K562 (cell line): ENCODE data around the gene WIPF1. TPM values are rescaled to one million over a fixed set of nuclear protein-coding genes. Genes with fewer than 3 reads are reported as not detected.

Experiments used
- ATAC-seq: fragments of 200-7000 bp; cut with Tn5 transposase; 3 replicates; pipeline ENCODE4 v1.9.1; 2020; ENCODE audit warnings: moderate library complexity
- BruUV-seq: library from RNA; stranded (reverse); fragments of 400-500 nt; replicated peaks from 2 replicates; lab custom pipeline; 2021; lab: Mats Ljungman, UMichigan
- CTCF ChIA-PET: fragments of 300-600 bp; formaldehyde crosslinking; extraction: SDS; loops from one replicate; lab custom pipeline; 2021; ENCODE audit warnings: low intra/inter-chr PET ratio; lab: Yijun Ruan, JAX
- POLR2A ChIA-PET: fragments of 300-600, 350-650 bp; sonication (Branson Sonifier 250); formaldehyde crosslinking; extraction: SDS; loops from one replicate; lab custom pipeline; 2021; ENCODE audit warnings: antibody characterized with exemption, inconsistent platforms; lab: Yijun Ruan, JAX
- DNase-seq, 4 experiments: peaks; one replicate each; pipeline versions ENCODE4 v3.0.0 to v3.0.0-alpha.2; 2011 to 2018; ENCODE audit warnings: low spot score in 3 of 4, mixed read lengths in 3 of 4; ENCODE audit errors: extremely low read depth in 1 of 4
- FAIRE-seq: peaks from 2 replicates; lab custom pipeline; 2011; peaks lifted over from hg19 to GRCh38; lab: Jason Lieb, UNC
- H2AFZ ChIP-seq: 2 replicates; pipeline ENCODE4 v1.6.0; 2011; ENCODE audit warnings: low read depth, low read length, control low read depth, inconsistent platforms
- H3K27ac ChIP-seq: fragments of 200-600 bp; 3 replicates; pipeline ENCODE4 v1.8.0; 2011; ENCODE audit warnings: low read depth, mild to moderate bottlenecking, control low read depth, inconsistent platforms, low read length, moderate library complexity, mixed read lengths; ENCODE audit errors: extremely low read depth
- H3K27me3 ChIP-seq, 2 experiments: fragments of 300-600 bp in 1 of 2; 2 replicates in 1 of 2; 3 replicates in 1 of 2; pipeline versions ENCODE4 v1.6.0 to v1.8.0; 2011; ENCODE audit warnings: inconsistent platforms in 2 of 2, low read length in 2 of 2, mild to moderate bottlenecking in 1 of 2, mixed read lengths in 1 of 2, moderate library complexity in 1 of 2; ENCODE audit not compliant: control insufficient read depth in 2 of 2, insufficient read depth in 2 of 2
- H3K36me3 ChIP-seq: fragments of 300-600 bp; 3 replicates; pipeline ENCODE4 v1.8.0; 2011; ENCODE audit warnings: mild to moderate bottlenecking, low read length, inconsistent platforms; ENCODE audit not compliant: control insufficient read depth, insufficient read depth
- H3K4me1 ChIP-seq, 2 experiments: fragments of 200-600 bp in 1 of 2; replicated peaks in 1 of 2; 2 replicates in 1 of 2; 3 replicates in 1 of 2; pipeline versions ENCODE4 v1.5.1 to v1.8.0; 2011; ENCODE audit warnings: inconsistent platforms in 2 of 2, low read length in 2 of 2, mild to moderate bottlenecking in 1 of 2, mixed read lengths in 1 of 2, moderate library complexity in 1 of 2; ENCODE audit not compliant: control insufficient read depth in 2 of 2, insufficient read depth in 2 of 2
- H3K4me2 ChIP-seq: 2 replicates; pipeline ENCODE4 v1.6.1; 2011; ENCODE audit warnings: low read length, control low read depth, inconsistent platforms, mixed read lengths; ENCODE audit not compliant: insufficient read depth
- H3K4me3 ChIP-seq: fragments of 200-600 bp; sonication (generic), shearing (Covaris generic); 2 replicates; pipeline ENCODE4 v1.5.1; 2016; ENCODE audit warnings: control low read depth, inconsistent platforms
- H3K79me2 ChIP-seq: fragments of 200-600 bp; 3 replicates; pipeline ENCODE4 v1.8.0; 2011; ENCODE audit warnings: low read length, inconsistent platforms; ENCODE audit not compliant: control insufficient read depth, insufficient read depth
- H3K9ac ChIP-seq, 2 experiments: 2 replicates each; pipeline versions ENCODE4 v1.6.0 to v1.6.1; 2011; ENCODE audit warnings: low read depth in 2 of 2, low read length in 2 of 2, control low read depth in 1 of 2, inconsistent platforms in 1 of 2, mild to moderate bottlenecking in 1 of 2, mixed read lengths in 1 of 2; ENCODE audit not compliant: insufficient read depth in 1 of 2
- H3K9me1 ChIP-seq: one replicate; pipeline ENCODE4 v1.6.0; 2011; ENCODE audit warnings: inconsistent platforms, mild to moderate bottlenecking, low read length, moderate library complexity; ENCODE audit not compliant: control insufficient read depth, insufficient read depth
- H3K9me3 ChIP-seq: replicated peaks from 2 replicates; pipeline ENCODE4 v1.5.1; 2011; ENCODE audit warnings: low read depth, low read length, inconsistent platforms; ENCODE audit not compliant: control insufficient read depth, insufficient read depth
- H4K20me1 ChIP-seq: replicated peaks from 2 replicates; pipeline ENCODE4 v1.6.1; 2011; ENCODE audit warnings: low read length, inconsistent platforms, mixed read lengths; ENCODE audit not compliant: control insufficient read depth, insufficient read depth
- CBX8 ChIP-seq: fragments of 200-600 bp; sonication (generic); IDR thresholded peaks from 2 replicates; pipeline ENCODE4 v1.6.1; 2012; ENCODE audit warnings: borderline replicate concordance, mixed run types, low read depth, mild to moderate bottlenecking, moderate library complexity, mixed read lengths, low read length, control low read depth, inconsistent platforms; ENCODE audit not compliant: poor library complexity, severe bottlenecking; ENCODE audit errors: extremely low read depth
- CCAR2 ChIP-seq: fragments of 200-400 bp; formaldehyde crosslinking; IDR thresholded peaks from 2 replicates; pipeline ENCODE4 v1.6.1; 2017; ENCODE audit warnings: mild to moderate bottlenecking, low read depth, low read length
- E2F3 ChIP-seq: fragments of 250-450 bp; sonication (Bioruptor Pico); IDR thresholded peaks from 2 replicates; pipeline ENCODE4 v1.4.0; 2020; ENCODE audit warnings: mild to moderate bottlenecking
- HDAC2 ChIP-seq: fragments of 450-650 bp; IDR thresholded peaks from 2 replicates; pipeline ENCODE4 v1.6.1; 2016; ENCODE audit warnings: mild to moderate bottlenecking
- HOXB6 ChIP-seq: fragments of 250-450 bp; sonication (Bioruptor Pico); IDR thresholded peaks from 2 replicates; pipeline ENCODE4 v1.5.1; 2022; ENCODE audit warnings: mild to moderate bottlenecking, borderline replicate concordance
- NCOA1 ChIP-seq: fragments of 450-650 bp; IDR thresholded peaks from 2 replicates; pipeline ENCODE4 v1.6.1; 2016; ENCODE audit warnings: low read depth
- RHOXF2B ChIP-seq: fragments of 250-450 bp; sonication (Bioruptor Pico); conservative IDR thresholded peaks from 2 replicates; pipeline ENCODE4 v1.5.1; 2021
- RUNX1 ChIP-seq: sonication (generic); IDR thresholded peaks from 2 replicates; pipeline ENCODE4 v1.6.1; 2016; ENCODE audit warnings: antibody characterized with exemption, low read depth
- TCF15 ChIP-seq: fragments of 250-450 bp; sonication (Bioruptor Pico); IDR thresholded peaks from 2 replicates; pipeline ENCODE4 v1.8.0; 2022; ENCODE audit warnings: moderate library complexity, mild to moderate bottlenecking, inconsistent platforms
- U2AF1 ChIP-seq: fragments of 200-400 bp; formaldehyde crosslinking; optimal IDR thresholded peaks from 2 replicates; pipeline ENCODE3; 2017; ENCODE audit warnings: mild to moderate bottlenecking, low read depth, low read length, moderate library complexity
- ZBED1 ChIP-seq: IDR thresholded peaks from 2 replicates; pipeline ENCODE4 v1.6.1; 2014
- ZBTB11 ChIP-seq, 3 experiments: fragments of 200-800 bp in 1 of 3; fragments of 250-450 bp in 1 of 3; fragments of 450-650 bp in 1 of 3; sonication (Bioruptor Pico) in 1 of 3; sonication (Bioruptor generic) in 1 of 3; formaldehyde crosslinking in 1 of 3; IDR thresholded peaks; 2 replicates each; pipeline versions ENCODE4 v1.6.1 to v1.8.0; 2016 to 2022; ENCODE audit warnings: mild to moderate bottlenecking in 2 of 3, missing genetic modification characterization in 2 of 3, missing compliant biosample characterization in 1 of 3, moderate library complexity in 1 of 3
- ZFP91 ChIP-seq: sonication (generic); formaldehyde crosslinking; IDR thresholded peaks from 2 replicates; pipeline ENCODE4 v1.8.0; 2022; ENCODE audit warnings: mild to moderate bottlenecking, missing genetic modification reagents
- ZKSCAN3 ChIP-seq: fragments of 250-450 bp; sonication (Bioruptor Pico); IDR thresholded peaks from 2 replicates; pipeline ENCODE4 v1.4.0; 2020
- ZNF184 ChIP-seq: sonication (generic); formaldehyde crosslinking; IDR thresholded peaks from 2 replicates; pipeline ENCODE4 v1.5.0; 2020; ENCODE audit warnings: missing genetic modification reagents
- ZNF57 ChIP-seq: fragments of 450-650 bp; formaldehyde crosslinking; IDR thresholded peaks from 2 replicates; pipeline ENCODE4 v1.4.0; 2020; ENCODE audit warnings: mild to moderate bottlenecking, moderate library complexity
- ZNF584 ChIP-seq: fragments of 200-800 bp; sonication (Bioruptor generic); IDR thresholded peaks from 2 replicates; pipeline ENCODE4 v1.6.1; 2016; ENCODE audit warnings: low read depth, mild to moderate bottlenecking, missing genetic modification characterization, missing compliant biosample characterization
- WGBS: fragments of 100-300 bp; shearing (Covaris generic); methylation state at CpG from one replicate; pipeline ENCODE4 v1.1.6; 2016; ENCODE audit warnings: low coverage, mixed read lengths; ENCODE audit not compliant: insufficient coverage; ENCODE audit errors: missing lambda C conversion rate; 5-methylcytosine and 5-hydroxymethylcytosine counted together
- in situ Hi-C: fragments of 300-500 bp; cut with MboI; formaldehyde crosslinking; loops from 4 replicates; pipeline ENCODE4 v1.15.0; 2018; ENCODE audit warnings: inconsistent platforms, mixed read lengths
- intact Hi-C: fragments of 100-400 bp; cut with micrococcal nuclease; formaldehyde crosslinking; loops from 2 replicates; pipeline ENCODE4 v1.14.2; 2022
- polyA plus RNA-seq, 8 experiments: library from polyadenylated mRNA; depleted of rRNA in 4 of 8; stranded (reverse) in 5 of 8; unstranded in 3 of 8; fragments of >200 nt; fragmentation: Nextera tagmentation in 2 of 8; fragmentation: Illumina TruSeq in 1 of 8; extraction: Ambion mirVana in 2 of 8; extraction: Trizol in 1 of 8; gene quantifications; 2 replicates each; pipeline versions ENCODE4 v1.2.1 to v1.2.3, GENCODE V29; 2011 to 2014; ENCODE audit warnings: inconsistent platforms in 1 of 8, missing spikeins in 1 of 8
- total RNA-seq, 7 experiments: library from RNA; depleted of rRNA in 6 of 7; stranded (reverse); fragments of >200 nt in 6 of 7; fragmentation: Illumina TruSeq in 2 of 7; extraction: Trizol in 2 of 7; gene quantifications; 2 replicates each; pipeline versions ENCODE4 v1.2.1 to v1.2.3, GENCODE V29; 2011 to 2021; ENCODE audit warnings: low replicate concordance in 1 of 7

WIPF1 gene
- total and polyA plus RNA-seq, 9 of the 15 experiments (the other 6 are each of a cell fraction or from before 2014, with no cell fraction given): 0.54 to 4.9 (median 2.4) TPM

- Histone ChIP-seq H3K9me3 (no peaks in the 10 kb centered on the region), H3K27me3 (no peaks in the 10 kb centered on the region), H3K9ac (no peak overlapping the region), H3K79me2 (no peaks in the 10 kb centered on the region), H2AFZ (no peak overlapping the region), H3K4me2 (no peak overlapping the region), H3K36me3 (no peaks in the 10 kb centered on the region), H3K4me3 (no peak overlapping the region), H4K20me1 (no peaks in the 10 kb centered on the region), H3K9me1 (no peaks in the 10 kb centered on the region), H3K27ac (no peak overlapping the region), H3K4me1 (peaks cover 2 to 9% of the 10 kb centered on the region in 2 experiments; a peak in 4 of 5 replicates)
- ATAC-seq: no peak
- no peak for TF ChIP-seq HDAC2
- TF ChIP-seq ZFP91 (CRISPR knock-in tag): no peak
- TF ChIP-seq TCF15 (CRISPR knock-in tag): no peak
- no peak for TF ChIP-seq RUNX1
- TF ChIP-seq E2F3 (CRISPR knock-in tag): no peak
- TF ChIP-seq HOXB6 (CRISPR knock-in tag): no peak
- TF ChIP-seq ZNF57 (CRISPR knock-in tag): no peak
- no peak for TF ChIP-seq ZBTB11 (CRISPR knock-in tag; IDR thresholded peaks at IDR 0.05)
- no peak for TF ChIP-seq CBX8
- TF ChIP-seq ZNF584 (CRISPR knock-in tag): no peak
- no peak for TF ChIP-seq U2AF1
- TF ChIP-seq CCAR2: no peak
- no peak for TF ChIP-seq NCOA1
- TF ChIP-seq ZNF184 (CRISPR knock-in tag): no peak
- no peak for TF ChIP-seq ZBED1
- TF ChIP-seq ZKSCAN3 (CRISPR knock-in tag): no peak
- TF ChIP-seq RHOXF2B (CRISPR knock-in tag): no peak
- no peak for DNase-seq
- WGBS: 20% methylated on average over 2 of the region's 2 CpGs
- no peak for FAIRE-seq
- in situ Hi-C loops: no loop called here
- no TSS peak for BruUV-seq
- CTCF ChIA-PET: no interaction called here
- intact Hi-C loops: no loop called here
- POLR2A ChIA-PET: interaction anchor here (0.7 to 0.8 kb wide), 4 partner anchors 10 to 540 kb away, joined by 3 read pairs; partner anchors contain the start of gene ATF2
Measured at GRCh38 chr2:174628528-174629169, 31.0 kb upstream of the WIPF1 start.
